Embryonic facial prominence (tissue), 1 donor: ENCODE data around the gene MTA3.

Source experiments
- DNase-seq: peaks from one replicate; pipeline ENCODE4 v3.0.0-alpha.2; 2016; ENCODE audit errors: extremely low spot score

The MTA3 gene

DNA sequence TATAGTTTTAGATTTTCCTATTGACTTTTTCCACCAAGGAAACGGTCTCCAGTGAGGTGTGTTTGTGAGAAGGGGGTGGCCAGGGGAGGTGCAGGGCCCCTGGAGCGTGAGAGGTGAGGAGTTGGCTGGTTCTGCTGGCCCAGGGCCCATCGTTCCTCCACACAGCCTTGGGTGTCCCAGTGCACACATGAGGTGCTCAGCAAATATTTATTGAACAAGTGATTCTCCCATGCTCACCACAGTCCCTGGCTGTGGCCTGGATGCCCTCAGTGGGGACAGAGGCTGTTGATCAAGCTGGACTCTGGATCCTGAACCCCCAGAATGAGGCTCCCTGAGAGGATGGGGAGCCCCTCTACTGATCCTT, 219.0 kb downstream of the MTA3 start:
- DNase-seq = no peak

DNA sequence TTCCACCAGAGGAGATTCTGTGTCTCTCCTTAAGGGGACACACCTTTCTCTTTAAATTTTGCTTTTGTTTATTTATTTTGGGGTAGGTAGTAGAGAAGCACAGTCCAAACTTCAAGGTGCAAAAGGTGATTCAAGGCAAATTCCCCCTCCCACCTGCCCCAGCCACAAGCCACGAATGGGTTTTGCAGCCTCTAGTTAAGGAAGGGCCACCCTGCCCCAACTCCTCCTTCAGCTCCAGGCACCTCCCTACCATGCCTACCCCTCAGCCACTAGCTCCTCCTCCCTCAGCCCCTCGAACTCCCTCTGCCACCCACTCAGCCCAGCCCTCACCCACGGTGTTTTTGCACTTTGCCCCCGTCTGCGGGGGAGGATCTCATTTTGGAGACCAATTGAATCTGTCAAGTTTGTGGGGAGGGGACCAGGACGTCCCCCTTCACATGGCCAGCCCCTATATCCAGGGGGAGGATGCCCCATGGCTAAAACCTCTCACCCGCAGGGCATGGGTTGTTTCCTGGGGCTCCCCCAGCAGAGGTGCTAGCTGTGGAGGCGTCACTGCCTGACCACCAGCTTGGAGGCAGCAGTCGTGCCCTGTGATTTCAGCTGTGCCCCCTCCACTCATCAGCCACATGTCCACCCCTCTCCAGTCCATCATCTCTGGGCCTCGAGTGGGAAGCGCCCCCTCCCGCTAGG, 219.5 kb downstream of the MTA3 start:
- no peak for DNase-seq

DNA sequence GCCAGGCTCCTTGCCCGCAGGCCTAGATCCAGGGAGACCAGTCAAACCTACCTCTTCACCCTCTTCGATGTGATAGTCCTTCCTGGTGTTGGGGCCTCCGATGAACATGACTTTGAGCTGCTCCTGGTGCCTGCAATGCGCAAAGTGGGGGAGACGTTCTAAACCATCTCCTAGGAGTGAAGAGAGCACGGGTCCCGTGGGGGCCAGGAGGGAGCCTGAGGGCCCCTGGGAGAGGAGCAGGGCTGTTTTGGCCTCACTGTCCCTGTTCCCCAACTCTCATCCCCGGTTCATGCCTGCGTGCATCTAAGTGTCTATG, 220.0 kb downstream of the MTA3 start:
- no peak for DNase-seq

DNA sequence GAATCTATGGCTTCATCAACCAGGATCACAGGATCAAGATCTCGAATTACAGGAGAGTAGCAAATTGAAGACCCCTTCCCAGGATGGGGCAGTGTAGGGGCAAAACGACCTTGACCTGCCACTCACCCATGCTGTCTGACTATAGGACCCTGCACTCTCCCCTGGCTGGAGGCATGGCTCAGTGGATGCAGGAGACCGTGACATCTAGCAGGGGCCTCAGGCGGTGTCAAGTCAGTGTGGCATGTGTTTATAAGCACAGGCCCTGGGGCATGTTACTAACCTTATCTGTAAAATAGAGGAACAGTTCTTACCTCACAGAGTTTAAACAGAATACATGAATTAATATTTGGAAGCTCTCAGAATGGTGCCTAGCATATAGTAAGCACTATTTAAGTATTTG, 220.4 kb downstream of the MTA3 start:
- DNase-seq = no peak

DNA sequence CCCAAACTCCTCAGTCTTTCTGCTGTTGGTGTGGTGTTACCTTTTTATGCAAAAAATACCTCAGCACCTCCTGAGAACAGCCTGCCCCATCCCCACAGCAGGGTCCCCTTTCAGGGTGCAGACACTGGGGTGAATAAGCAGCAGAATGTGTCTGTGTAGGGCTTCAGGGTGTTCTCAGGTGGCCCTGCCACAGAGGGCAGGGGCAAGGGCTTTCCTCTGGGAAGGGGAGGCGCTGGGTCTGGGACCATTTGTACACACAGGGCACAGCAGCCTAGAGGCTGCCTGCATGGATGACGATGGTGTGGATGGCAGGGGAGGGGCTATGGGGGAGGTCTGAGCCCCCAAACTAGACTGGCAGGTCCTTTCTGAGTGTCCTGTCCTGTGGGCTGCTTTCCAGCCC, 221.3 kb downstream of the MTA3 start:
- no peak for DNase-seq

DNA sequence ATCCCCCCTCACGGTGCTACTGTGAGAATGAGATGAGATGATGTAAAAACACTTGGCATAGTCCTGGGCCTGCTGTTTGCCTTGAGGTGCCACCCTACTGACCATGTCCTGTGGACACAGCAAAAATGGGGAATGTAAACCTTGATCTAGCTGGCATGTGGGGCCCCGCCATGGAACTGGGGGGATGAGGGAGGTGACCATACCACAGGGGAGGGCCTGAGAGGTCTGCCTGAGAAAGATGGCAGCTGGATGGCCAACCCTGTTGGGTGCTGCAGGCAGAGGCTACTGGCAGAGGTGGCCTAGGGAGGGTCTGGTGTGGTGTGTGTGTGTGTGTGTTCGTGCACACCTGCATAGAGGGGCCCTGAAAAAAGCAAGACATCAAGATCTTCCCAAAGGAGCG, 223.2 kb downstream of the MTA3 start:
- no peak for DNase-seq

DNA sequence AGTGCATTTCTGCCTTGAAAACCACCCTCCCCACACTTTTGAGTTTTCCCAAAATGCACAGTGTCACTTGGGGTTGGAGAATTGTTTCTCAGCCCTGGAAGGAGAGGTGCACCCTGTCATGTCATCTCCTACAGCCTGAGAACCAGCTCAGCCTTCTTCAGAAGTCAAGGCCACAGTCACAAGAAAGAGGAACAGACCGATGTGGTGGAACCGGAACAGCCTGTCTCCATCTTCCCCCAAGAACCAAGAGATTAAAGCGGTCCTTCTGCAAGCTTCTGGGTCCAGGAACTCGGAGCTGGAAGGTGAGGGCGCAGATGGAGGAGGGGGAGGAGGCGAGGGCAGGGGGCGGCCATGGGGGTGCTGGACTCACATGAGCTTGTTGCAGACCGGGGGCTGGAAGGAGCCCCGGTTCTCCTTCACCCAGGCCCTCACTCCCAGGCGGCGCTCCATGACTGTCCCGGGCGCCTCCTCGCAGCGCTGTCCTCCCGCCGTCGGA, 223.7 kb downstream of the MTA3 start:
- DNase-seq = no peak

DNA sequence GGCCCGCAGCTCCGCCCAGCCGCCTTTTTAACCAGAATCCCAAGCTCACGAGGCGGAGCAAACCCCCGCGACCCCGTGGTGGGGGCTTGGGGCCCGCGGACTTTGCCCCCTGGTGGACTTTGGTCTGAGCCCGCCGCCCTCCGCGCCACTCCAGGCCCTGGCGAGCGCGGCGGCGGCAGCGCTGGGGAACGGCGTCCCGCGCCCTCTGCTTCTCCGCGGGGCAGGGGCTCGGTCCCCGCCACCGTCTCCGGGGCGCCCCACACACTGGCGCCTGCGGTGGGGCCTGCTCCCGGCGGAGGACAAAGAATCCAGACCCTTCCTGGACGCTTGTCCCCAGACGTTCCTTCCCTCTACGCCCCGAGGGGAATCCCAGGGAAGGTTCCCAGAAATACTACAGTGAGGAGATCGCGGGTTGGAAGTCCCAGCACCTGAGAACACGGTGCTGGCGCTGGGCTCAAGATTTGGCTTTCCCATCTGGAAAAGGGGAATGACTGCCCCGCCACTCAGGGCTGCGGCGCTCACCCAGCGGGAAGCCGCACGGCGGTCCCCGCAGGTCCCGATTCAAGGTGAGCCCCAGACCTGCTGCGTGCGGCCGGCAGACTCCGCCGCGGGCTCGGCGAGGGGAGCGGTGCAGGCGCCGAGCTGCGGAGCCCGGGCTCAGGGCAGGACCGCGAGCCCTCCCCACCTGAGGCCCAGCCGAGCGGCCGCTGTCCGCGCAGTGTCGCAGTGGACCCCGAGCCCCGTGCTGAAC, 224.3 kb downstream of the MTA3 start, which contains the start of gene HAAO:
HAAO (minus strand) TSS at position 1 of the 751 bp plus-strand sequence. CDS start 47 bp downstream, outside the sequence.
- no peak for DNase-seq

DNA sequence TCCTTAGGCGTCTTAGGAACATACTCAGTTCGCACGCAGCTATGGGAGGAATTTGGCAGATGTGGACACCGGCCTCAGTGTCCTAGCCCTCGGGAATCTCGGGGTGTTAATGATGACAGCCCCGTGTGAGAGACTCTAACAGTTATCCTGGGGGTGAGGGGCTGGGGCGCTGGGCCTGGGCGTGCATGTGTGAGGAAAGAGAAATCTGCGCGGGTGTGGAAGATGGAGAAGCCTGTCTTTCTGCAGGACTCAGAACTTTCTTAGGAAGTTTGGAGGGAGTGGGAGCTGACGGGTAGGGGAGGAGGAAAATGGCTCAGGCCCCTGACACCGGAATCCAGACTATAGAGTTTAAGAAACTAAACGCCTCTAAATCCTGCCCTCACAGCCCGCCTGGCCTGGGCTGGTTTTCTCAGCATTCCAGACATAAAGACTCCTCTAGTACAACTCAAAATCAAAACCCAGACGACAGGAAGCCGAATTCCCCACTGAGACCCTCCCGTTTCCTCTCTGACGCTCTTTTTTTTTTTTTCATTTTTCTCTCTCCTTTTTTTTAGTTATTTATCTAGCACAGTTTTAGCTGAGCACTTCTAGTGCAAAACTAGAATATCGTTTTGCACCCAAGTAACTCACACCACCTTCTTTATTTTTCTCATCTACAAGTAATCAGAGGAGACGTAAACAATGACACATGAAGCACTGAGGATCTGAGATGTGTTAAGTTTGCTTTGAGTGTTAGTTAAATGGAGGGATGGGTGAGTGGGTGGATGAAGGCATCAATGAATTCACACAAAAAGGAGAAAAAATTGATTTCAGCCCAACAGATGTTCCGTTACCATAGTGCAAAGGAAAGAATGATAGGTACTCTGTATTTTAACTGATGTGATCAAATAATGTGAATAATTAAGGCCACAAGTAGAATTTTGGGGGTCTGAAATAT, 225.2 kb downstream of the MTA3 start:
- DNase-seq = peak; percentile 80

DNA sequence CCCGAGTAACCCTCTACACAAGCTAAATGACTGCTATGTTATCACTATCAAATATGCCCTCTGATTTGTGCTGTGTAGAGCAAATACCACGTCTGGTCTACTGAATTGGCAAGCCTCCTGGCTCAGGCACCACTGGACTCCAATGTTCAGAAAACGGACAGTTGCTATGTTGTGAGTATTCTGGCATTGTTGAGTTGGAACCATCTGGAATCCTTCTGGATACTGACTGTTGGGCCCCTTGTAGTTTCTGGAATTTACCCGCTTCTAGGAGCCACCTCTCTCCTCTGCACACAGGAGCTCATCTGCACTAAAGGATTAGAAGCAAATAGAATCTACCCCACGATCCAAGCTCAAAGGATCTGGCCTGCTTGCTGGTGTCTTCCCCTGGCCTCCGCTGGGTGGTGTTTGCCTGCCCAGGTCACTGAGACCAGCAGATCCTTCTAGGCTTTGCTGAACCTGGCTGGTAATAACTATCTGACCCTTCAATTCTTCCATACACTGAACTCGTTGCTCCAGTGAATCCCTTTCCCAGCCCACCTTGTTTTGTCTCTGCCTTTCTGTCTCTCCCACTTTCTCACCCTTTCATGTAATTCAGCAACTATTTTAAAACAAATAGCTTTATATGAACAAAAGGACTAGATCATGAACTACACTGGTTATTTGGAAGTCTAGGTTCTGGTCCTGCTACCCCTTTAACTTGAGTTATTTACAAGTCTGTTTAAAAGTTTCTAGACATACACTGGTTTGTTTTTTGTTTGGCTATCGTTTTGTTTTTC, 226.0 kb downstream of the MTA3 start:
- no peak for DNase-seq

DNA sequence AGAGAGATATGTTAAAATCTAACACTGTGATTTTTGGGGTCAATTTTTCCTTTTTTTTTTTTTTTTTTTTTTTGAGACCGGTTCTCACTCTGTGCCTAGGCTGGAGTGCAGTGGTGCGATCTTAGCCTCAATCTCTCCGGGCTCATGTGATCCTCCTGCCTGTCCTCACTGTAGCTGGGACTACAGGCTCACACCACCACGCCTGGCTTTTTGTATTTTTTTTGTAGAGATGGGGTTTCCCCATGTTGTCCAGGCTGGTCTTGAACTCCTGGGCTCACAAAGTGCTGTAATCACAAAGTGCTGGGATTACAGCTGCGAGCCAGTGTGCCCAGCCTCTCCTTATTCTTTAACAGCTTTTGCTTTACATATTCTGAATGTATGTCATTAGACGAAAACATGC, 226.8 kb downstream of the MTA3 start:
- no peak for DNase-seq

DNA sequence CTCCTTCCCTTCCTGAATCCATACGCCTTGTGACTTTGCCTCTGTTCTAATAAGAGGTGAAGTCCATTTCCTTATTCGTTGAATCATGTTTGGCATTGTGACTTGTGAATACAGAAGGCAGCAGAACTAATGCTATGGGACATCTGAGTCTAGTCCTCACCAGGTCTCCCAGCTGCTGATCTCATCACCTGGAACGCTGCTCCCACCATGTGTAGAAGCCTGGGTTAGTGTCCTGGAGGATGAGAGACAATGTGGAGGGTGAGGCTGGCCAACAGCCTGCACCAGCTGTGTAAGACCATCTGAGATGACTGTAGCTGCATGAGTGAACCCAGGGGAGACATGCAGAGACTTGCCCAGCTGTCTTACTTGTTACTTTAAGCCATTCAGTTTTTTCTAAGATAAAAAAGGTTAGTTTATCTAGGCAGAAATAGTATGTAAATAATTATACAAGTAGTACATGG, 227.4 kb downstream of the MTA3 start:
- DNase-seq = no peak

DNA sequence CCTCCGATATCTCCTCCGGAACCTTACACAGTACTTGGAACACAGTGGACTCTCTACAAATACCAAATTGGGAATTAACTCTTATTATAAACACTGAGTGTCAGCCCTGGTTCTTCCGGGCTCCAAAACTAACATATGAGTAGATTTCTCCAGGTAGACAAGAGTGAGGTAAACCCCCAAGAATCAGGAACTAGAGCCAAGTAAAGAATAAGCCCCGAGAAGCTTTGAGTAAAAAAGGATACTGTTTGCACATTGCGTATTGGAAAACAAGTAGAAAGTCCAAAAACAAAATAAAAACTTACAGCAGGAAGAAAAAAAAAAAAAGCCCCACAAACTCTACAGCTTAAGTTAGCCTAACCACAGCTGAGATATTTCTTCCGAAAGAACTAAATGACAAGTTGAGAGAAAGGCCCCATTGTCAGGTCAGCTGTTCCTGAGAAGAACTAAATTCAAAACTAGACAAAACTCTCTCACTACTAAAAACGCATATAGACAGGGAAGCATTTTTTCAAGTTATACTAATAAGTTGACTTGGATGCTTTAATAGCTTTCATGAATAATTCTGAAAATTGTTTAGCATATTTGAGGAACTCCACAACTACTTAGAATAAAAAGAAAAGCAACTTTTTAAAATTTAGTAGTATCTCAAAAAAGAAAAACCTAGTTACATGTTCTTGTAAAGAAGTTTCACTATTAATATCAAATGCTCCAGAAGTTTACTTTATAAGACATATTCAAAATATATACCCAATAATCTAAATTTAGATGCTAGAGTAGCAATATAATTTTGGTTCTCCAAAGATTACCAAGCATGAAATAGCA, 228.2 kb downstream of the MTA3 start:
- DNase-seq = no peak

DNA sequence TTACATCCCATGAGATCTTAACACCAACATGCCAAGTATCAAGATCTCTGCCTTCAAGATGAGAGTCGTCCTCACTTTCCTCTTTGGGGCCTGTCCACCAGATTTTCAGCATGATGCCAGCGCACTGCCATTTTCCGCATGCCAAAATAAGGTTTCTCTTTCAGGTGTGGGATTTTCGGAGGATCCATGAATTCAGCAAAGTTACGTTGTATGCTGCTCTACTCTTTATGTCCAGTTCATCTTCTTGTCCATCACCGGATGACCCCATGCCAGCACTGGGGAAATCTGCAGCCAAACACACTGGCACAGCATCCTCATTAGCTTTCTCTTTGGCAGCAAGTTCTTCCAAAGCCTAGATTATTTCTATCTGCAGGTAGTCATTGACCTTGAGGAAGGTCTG, 228.8 kb downstream of the MTA3 start:
- no peak for DNase-seq

DNA sequence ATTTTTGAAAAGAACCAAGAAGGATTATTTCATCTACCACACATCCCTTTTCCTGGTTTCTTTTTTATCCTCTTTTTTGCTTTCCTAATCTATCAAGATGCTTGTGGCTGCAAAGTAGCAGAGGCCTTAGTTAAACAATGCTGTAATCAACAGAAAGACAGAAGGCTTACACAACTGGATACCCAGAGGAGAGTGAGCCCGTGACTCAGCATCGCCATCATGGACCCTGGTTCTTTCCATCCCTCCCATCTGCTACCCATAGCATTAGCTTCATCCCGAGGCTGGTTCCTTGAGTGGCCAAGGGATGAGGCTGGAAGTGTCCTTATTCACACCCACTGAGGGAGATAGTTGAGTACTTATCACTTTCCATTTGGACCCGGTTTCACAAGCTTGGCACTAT, 231.4 kb downstream of the MTA3 start:
- no peak for DNase-seq

DNA sequence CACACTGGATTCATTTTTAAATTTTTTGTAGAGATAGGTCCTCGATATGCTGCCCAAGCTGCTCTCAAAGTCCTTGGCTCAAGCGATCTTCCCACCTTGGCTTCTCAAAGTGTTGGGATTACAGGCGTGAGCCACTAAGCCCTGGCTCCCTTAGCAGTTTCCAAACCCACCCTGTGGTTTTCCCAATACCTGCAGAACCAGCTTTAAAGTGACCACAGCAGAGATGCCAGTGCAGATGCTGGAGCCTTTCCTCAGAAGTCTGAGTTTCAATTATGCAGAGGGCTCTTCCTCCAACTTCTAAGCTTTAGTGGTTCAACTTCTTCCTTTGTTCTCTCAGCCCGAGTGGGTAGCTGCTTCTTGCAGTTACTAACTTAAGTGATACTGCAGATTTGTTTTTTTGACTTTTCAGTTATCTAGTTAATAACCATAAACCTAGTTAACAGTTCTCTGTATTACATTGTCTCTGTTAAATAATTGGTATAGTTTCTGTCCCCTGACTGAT, 232.1 kb downstream of the MTA3 start:
- no peak for DNase-seq

DNA sequence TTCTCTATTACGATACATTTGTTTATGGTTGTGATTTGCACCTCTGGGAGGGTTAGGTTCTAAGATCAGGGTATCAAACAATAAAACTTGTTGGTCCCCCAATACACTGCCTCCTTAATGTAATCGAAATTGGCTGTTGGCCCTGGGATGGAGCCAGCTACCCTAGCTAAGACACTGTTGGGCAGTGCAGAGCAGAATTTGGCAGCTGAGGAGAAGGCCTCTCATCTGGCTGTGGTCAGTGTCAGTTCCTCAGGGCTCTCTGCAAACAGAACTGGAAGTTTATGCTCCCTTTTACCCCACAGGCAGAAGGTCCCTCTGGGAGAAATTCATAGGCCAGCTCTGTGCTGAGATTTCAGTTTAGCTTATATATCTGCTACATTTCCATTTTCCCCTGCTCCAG, 232.5 kb downstream of the MTA3 start:
- no peak for DNase-seq

DNA sequence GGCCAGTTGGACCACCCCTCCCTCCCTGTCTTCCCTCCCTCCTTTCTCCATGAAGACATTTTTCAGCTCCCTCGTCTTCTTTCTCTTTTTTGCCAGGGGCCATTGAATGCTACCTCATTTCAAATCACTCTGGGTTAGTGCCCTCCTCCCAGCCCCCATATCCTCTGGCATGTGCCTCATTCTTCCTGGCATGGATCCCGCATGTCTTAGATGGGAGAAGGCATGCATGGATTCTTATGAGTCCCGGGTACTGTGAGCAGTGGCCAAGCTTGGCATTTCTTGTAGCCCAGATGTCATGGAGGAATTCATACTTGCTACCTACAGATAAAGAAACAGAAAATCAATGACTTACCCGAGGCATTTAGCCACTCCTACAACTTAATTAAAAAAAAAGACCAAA, 232.9 kb downstream of the MTA3 start:
- no peak for DNase-seq

DNA sequence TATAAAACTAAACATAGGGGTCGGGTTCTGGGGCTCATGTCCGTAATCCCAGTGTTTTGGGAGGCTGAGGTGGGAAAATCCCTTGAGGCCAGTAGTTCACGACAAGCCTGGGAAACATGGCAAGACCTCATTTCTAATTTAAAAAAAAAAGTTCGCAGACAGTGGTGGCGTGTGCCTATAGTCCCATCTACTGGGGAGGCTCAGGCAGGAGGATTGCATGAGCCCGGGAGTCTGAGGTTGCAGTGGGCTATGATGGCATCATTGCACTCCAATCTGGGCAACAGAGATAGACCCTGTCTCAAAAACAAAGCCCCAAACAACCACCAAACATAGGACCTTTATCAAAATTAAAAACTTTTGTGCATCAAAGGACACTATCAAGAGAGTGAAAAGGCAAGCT, 233.7 kb downstream of the MTA3 start:
- no peak for DNase-seq

DNA sequence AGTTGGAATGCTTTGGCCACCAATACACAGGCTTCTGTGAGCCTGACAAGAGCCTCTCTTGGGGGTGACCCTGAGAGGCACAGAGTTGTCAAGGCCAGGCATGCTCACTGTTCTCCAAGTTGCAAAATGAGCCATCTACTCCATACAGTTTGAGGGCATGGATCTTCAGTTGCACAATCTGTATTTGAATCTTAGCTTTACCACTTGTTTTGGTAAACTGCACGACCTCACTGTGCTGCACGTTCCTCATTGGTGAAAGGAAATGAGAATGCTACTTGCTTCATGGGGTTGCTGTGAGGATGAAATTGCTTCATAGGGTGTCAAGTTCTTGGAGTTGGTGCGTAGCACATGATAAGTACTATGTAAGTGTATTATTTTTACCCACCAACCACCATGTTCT, 235.9 kb downstream of the MTA3 start:
- DNase-seq = no peak
